Ascending aorta (tissue), 2 donors: ENCODE data around the gene STX3. TPM values are rescaled to one million over a fixed set of nuclear protein-coding genes. Genes with fewer than 3 reads are reported as not detected.

Experiments
- DNase-seq, 2 donors: peaks; one replicate each; pipeline ENCODE4 v3.0.0-alpha.2; 2019; ENCODE audit warnings: low spot score in 2 of 2
- H3K27ac ChIP-seq, 2 donors: fragments of 200-600 bp; sonication (generic); one replicate each; pipeline ENCODE4 v1.5.1; 2016 to 2017; ENCODE audit warnings: mild to moderate bottlenecking in 1 of 2
- H3K27me3 ChIP-seq: fragments of 200-600 bp; sonication (generic); one replicate; pipeline ENCODE4 v1.5.1; 2017
- H3K36me3 ChIP-seq, 2 donors: fragments of 200-600 bp; sonication (generic); one replicate each; pipeline ENCODE4 v1.5.1; 2016
- H3K4me1 ChIP-seq, 2 donors: fragments of 200-600 bp; sonication (generic); one replicate each; pipeline ENCODE4 v1.5.1; 2016 to 2017; ENCODE audit warnings: mild to moderate bottlenecking in 1 of 2
- H3K4me3 ChIP-seq, 2 donors: fragments of 200-600 bp; sonication (generic); one replicate each; pipeline ENCODE4 v1.5.1; 2016 to 2017; ENCODE audit warnings: mild to moderate bottlenecking in 1 of 2
- H3K9me3 ChIP-seq, 2 donors: fragments of 200-600 bp; sonication (generic); one replicate each; pipeline ENCODE4 v1.5.1; 2016
- intact Hi-C: fragments of 100-400 bp; cut with DNase I; formaldehyde crosslinking; loops from one replicate; pipeline ENCODE4 v1.15.1; 2023
- total RNA-seq: library from RNA; depleted of rRNA; stranded (reverse); fragments of >200 nt; gene quantifications from one replicate; pipeline ENCODE4 v1.1.0, GENCODE V29; 2016
- TF ChIP-seq, protein P1 (sequence below), 3 experiments: fragments of 200-600 bp in 2 of 3; fragments of 450-650 bp in 1 of 3; sonication (generic) in 2 of 3; IDR thresholded peaks; one replicate each; pipeline ENCODE4 v1.5.1; 2016 to 2019; ENCODE audit warnings: antibody characterized with exemption in 3 of 3, mild to moderate bottlenecking in 1 of 3, moderate library complexity in 1 of 3

STX3 gene
- total RNA-seq, 1 donor from 2014 or later, result 18.0 TPM

DNA sequence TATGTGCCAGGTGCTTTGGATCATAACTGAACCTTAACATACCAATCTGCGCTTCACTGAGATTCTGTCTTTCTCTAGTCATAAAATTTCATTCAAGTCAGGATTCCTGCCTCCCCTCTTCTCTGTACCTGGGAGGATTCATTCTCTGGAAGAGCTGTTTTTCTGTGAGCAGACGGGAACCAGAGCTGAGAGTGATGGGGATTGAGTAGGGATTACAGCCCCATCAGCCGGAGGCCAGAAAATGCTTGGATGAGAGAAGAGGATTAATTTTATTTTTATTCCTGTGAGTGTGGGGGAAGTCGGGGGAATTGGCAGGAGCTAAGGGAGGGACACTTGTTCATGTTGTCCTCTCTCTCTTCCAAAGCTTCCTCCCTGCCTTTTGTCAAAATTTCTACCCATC is 4.7 kb downstream of the STX3 start:
- Histone ChIP-seq H3K36me3 (no peaks in the 10 kb centered on the region), H3K27ac (no peak overlapping the region), H3K9me3 (no peaks in the 10 kb centered on the region), H3K4me3 (no peak overlapping the region), H3K27me3 (no peaks in the 10 kb centered on the region), H3K4me1 (peaks cover 0 to 9% of the 10 kb centered on the region in 2 donors)
- intact Hi-C loops, result no loop called here
- TF ChIP-seq, protein P1, sequence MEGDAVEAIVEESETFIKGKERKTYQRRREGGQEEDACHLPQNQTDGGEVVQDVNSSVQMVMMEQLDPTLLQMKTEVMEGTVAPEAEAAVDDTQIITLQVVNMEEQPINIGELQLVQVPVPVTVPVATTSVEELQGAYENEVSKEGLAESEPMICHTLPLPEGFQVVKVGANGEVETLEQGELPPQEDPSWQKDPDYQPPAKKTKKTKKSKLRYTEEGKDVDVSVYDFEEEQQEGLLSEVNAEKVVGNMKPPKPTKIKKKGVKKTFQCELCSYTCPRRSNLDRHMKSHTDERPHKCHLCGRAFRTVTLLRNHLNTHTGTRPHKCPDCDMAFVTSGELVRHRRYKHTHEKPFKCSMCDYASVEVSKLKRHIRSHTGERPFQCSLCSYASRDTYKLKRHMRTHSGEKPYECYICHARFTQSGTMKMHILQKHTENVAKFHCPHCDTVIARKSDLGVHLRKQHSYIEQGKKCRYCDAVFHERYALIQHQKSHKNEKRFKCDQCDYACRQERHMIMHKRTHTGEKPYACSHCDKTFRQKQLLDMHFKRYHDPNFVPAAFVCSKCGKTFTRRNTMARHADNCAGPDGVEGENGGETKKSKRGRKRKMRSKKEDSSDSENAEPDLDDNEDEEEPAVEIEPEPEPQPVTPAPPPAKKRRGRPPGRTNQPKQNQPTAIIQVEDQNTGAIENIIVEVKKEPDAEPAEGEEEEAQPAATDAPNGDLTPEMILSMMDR (IDR thresholded peaks at IDR 0.05), result no peak
- no peak for DNase-seq

GRCh38 chr11:59760771-59761170 is 5.6 kb downstream of the STX3 start:
- Histone ChIP-seq H3K27ac (no peak overlapping the region), H3K36me3 (no peaks in the 10 kb centered on the region), H3K9me3 (no peaks in the 10 kb centered on the region), H3K4me1 (peaks cover 0 to 5% of the 10 kb centered on the region in 2 donors), H3K27me3 (no peaks in the 10 kb centered on the region), H3K4me3 (no peak overlapping the region)
- intact Hi-C loops, result no loop called here
- no peak for DNase-seq
- TF ChIP-seq, protein P1 (IDR thresholded peaks at IDR 0.05), result no peak

- TF ChIP-seq, protein P1 (IDR thresholded peaks at IDR 0.05), result no peak
- H3K27me3 ChIP-seq, result no peaks in the 10 kb centered on the region
- H3K4me3 ChIP-seq, result no peak overlapping the region
- H3K4me1 ChIP-seq, result no peaks in the 10 kb centered on the region
- no peaks in the 10 kb centered on the region for H3K9me3 ChIP-seq
- DNase-seq, result no peak
- H3K27ac ChIP-seq, result no peak overlapping the region
- intact Hi-C loops, result no loop called here
- no peaks in the 10 kb centered on the region for H3K36me3 ChIP-seq
Measured at GRCh38 chr11:59761993-59762392, 6.8 kb downstream of the STX3 start.

DNA sequence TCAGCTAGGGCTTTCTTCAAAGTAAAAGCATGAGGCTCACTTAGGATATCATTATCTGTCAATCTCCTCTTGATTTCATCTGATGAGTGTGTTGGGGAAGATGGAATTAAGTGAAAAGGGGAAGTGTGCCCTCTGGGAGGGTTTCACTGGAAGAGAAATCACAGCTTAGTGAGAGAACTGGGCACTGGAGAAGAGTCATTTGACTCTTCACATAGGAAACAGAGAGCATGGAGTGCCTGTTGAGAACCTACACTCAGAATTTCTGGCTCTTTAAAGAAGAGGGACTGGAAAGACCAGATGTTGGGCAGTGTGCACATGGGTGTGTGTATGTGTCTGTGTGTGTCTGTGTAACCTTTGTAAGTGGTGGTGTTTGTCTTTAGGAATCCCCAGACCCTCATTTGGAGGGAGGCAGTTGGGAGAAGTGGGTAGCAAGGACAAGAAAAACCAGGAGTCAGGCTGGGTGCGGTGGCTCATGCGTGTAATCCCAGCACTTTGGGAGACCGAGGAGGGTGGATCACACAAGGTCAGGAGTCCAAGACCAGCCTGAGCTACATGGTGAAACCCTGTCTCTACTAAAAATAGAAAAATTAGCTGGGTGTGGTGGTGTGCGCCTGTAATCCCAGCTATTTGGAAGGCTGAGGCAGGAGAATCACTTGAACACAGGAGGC is 10.0 kb downstream of the STX3 start:
- TF ChIP-seq, protein P1 (IDR thresholded peaks at IDR 0.05), result no peak
- Histone ChIP-seq H3K27ac (no peak overlapping the region), H3K4me3 (no peak overlapping the region), H3K27me3 (no peaks in the 10 kb centered on the region), H3K36me3 (no peaks in the 10 kb centered on the region), H3K9me3 (no peaks in the 10 kb centered on the region), H3K4me1 (no peaks in the 10 kb centered on the region)
- intact Hi-C loops, result no loop called here
- no peak for DNase-seq

DNA sequence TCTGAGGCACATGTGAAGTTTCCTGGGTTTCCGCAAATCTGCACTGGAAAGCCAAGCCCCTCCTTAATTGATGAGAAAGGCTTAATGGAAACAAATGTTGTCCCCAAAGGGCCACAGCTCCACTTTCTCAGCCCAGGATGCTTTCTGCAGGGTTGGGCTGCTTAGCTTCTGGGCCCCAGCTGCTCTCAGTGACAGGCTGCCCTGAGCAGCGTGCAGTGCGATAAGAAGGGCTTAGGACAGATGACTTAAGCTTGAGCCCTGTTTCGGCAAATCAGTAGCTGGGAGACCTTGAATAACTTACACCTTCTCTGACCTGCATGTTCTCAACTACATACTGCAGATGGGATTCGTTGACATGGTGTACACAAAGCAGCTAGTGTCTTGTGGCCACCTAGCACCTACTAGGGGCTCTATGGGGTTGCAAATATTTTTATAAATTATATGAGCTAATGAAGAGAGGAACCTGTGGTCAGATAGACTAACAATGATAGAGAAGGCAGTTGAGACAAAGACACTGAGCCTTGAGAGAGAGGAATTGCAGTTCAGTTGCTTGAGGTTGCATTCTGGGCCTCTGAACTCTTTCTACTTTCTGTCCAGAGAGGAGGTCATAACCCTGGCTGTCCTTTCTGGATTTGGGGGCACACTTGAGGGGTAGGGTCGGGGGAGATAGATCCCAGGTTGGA is 11.5 kb downstream of the STX3 start:
- Histone ChIP-seq H3K9me3 (no peaks in the 10 kb centered on the region), H3K36me3 (no peaks in the 10 kb centered on the region), H3K4me1 (no peaks in the 10 kb centered on the region), H3K27ac (no peak overlapping the region), H3K4me3 (no peak overlapping the region), H3K27me3 (no peaks in the 10 kb centered on the region)
- TF ChIP-seq, protein P1 (IDR thresholded peaks at IDR 0.05), result no peak
- no peak for DNase-seq
- intact Hi-C loops, result no loop called here
